Dermis blood vessel endothelial cell (primary cell): Measurements from ENCODE around the gene NUDT17. TPM values are rescaled to one million over a fixed set of nuclear protein-coding genes. Genes with fewer than 3 reads are reported as not detected.

Experiments
- DNase-seq: peaks from one replicate; pipeline ENCODE4 v3.0.0; 2010
- total RNA-seq: library from RNA; depleted of rRNA; stranded (reverse); fragments of >200 nt; gene quantifications from 2 replicates; pipeline ENCODE4 v1.2.3, GENCODE V29; 2014

The NUDT17 gene
- total RNA-seq, 1 donor from 2014 or later: 2.4 TPM

DNA sequence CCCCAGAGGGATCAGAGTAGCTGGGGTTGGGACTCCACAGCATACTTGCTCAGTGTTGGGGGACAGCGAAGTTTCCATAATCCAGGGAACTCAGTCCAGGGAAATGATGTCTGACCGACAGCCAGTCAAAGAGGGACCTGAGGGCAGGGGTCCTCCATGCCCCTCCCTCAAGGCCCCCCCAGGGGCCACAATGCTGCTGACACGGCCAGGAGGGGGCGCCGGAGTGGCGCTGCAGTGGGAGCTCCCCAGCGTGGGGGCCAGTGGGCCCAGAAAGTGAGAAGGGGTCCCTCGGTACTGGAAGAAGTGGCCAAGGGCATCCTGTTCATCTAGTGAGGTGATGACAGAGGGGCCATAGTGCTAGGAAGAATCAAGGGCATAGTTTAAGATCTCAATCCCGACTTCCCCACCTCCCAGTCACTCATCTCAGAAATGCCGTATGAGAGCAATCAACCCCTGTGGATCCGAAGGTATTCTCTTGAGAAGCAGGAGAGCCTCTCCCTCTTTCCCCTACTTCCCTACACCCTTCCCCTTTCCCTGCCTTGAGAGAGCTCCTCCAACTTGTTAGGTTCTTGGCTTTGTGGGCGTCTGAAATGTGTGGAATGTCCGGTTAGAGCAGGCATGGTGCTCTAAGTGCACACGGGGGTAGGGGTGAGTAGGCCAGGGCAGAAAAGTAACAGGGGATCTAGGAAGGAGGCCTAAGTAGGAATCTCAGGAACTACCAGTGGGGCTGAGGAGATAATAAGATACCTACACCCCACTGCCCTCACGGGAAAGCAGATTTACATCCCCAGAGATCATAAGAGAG, 4.1 kb downstream of the NUDT17 start:
- DNase-seq: peak; percentile 61

DNA sequence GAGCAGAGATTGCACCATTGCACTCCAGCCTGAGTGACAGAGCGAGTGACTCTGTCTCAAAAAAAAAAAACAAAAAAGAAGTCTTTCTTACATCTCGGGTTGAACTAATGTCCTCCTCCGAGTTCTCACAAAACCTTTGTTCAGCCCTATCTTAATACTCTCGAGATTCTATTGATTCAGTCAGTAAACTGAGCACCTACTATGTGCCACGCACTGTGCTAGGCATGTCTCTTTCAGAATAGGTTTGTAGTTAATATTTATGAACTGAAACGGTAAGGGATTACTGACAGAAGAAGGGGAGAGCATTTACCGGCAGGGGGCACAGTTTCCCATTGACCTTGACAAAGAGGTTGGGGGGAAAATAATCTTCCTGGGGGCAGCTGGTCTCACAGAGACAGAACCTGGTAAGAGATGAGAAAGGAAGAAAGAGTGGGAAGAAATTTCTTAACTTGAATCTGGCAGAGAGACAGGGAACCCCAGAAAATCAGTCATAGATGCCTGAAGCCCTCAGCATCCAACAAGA, 10.1 kb downstream of the NUDT17 start:
- DNase-seq: peak; percentile 32

DNA sequence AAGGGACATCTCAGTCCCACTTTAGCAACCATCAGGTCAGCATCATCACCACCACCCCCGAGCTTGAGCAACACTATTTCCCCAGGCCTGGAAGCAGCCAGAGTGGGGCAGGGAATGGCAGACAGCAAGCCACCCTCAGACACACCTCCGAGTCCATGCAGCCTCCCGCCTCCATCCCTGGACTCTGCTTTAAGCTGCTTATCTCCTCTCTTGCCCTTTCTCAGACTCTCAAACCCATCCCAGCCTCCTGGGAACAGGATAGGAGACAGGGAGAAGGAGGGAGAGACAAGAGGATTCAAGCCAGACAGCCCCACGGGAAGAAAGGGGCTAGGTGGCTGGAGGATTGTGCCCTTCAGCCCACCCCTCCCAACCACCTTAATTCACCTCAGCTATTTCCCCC, 11.7 kb downstream of the NUDT17 start:
- no peak for DNase-seq

DNA sequence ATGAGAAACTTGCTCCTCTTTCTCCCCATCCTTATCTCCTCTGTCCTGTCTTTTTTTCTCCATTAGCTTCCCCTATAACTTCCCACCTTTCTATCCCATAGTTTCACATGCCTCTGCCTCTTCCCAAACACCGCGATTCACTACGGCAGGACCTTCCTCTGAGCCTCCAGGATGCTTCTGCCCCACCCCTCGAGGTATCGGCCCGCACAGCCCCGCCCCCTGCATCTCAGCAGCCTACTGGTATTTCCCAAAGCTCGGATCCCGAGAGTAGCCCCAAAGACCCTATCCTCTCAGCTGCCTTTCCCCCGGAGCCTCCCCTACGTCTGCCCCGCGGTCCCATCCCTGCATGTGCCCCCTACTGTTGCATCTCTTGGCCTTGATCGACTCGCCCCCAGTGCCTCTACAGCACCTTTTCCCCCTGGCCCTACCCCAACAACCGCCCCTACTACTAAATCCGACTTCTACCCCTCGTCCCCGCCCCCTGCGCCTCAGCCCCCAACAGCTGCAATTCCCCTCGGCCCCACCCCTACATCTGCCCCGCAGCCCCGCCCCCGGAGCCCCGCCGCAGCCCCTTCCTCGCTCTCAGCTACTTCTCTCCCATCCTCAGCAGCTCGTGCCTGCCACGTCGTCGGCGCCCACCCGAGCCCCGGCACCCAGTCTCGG, 12.9 kb downstream of the NUDT17 start:
- peak; percentile 40 for DNase-seq

DNA sequence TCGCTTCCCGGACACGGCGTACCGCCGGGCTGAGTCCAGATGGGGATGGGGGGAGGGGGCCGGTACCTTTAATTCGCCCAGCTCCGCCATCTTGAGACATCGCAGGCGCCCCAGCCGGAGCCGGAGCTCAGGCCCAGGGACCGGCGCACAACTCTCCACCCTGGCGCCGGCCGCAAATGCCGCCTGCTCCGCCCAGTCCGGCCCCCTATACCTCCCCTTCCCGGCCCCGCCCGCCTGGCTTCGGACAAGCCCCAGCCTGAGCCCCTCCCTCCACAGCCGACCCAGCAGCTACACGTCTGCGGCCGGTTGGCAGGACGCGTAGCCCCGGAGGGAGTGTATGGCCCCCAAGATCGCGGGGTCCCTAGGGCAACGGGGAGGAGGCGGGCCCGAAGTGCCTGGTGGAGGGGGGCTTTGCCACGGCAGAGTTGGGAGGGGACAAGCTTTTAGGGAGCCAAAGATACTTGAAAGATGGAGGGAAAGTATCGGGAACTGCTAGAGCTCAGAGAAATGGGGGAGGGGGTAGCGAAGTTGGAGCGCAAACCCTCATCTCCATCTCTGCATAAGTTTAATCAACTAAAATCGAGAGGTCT, 13.6 kb downstream of the NUDT17 start, which contains the start of gene PIAS3:
PIAS3 (minus strand) TSS at position 181 of the 590 bp plus-strand sequence; CDS start at position 90, 91 bp downstream.
- peak; percentile 98 for DNase-seq

DNA sequence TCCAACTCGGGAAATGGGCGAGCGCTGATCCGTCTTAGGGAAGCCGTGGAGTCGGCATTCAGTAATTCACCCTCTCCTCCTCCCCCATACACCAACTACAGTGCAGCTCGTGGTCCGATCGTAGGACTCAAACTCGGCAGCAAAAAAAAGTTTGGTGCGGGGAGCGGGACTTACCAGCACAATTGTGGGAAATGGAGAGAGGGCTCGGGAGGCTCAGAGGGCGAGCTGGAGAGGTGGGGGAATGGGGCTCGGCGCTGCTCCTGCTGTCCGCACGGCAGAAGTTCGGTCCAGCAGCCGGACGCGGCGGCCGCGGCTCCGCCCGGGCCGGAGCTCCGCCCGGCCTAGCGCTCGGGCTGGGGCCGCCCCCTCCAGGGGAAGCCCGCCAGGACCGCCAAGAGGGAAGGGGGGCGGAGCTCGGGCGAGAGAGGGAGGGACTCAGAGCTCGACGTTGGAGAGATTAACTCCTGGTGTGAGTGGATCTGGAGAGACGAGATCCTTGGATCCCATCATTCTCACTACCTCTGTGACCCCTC, 14.1 kb downstream of the NUDT17 start:
- peak; percentile 91 for DNase-seq

DNA sequence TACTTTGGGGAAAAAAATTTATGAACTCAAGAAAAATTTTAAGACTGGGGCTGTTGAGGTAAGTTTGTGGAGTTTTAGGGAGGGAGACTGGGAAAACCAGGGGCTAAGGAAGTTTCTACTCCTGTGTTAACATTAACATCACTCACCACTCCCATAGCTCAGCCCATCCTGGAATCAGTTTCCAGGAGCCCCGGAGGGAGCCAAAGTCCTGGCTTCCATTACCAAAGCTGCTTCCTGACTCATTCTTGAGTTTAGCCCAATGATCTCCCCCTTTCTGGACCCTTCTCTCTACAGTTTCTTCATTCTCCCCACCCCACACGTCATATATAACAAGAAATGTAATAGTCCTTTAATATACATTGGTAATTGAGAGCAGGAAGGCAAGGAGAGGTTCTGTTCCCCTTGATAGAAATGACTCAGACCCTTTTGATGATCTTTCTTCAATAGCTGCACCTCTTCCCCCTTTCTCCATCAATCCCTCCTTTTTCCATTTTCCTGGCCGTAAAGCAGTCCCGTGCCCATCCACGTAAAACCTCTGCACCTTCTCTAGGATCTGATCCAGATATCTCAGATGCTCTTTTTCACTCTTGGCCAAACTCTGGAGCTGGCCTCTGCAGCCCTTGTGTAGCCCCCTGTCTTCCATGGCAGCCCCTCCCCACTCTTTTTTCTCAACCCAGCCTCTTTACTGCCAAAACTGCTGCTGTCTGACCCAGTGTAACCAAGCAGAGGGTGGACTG, 18.0 kb downstream of the NUDT17 start:
- DNase-seq: no peak

DNA sequence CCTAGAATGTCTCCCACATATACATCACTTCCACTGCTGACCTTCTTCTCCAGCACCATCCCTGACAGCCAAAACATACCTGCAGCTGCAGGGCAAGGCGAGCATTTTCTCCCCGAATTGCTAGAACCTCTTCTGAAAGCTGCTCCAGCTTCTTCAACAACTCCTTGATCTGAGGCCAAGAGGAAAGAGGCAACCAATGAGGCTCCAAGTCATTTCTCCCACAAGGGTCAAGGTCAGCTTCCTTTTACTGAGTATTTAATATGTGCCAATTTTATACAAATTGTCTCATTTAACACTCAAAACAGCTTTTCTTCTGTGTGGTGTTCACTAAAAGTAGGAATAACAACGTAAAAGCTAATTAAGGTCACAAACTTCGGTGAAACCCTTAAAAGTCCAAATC, 22.8 kb downstream of the NUDT17 start:
- DNase-seq: peak; percentile 26

DNA sequence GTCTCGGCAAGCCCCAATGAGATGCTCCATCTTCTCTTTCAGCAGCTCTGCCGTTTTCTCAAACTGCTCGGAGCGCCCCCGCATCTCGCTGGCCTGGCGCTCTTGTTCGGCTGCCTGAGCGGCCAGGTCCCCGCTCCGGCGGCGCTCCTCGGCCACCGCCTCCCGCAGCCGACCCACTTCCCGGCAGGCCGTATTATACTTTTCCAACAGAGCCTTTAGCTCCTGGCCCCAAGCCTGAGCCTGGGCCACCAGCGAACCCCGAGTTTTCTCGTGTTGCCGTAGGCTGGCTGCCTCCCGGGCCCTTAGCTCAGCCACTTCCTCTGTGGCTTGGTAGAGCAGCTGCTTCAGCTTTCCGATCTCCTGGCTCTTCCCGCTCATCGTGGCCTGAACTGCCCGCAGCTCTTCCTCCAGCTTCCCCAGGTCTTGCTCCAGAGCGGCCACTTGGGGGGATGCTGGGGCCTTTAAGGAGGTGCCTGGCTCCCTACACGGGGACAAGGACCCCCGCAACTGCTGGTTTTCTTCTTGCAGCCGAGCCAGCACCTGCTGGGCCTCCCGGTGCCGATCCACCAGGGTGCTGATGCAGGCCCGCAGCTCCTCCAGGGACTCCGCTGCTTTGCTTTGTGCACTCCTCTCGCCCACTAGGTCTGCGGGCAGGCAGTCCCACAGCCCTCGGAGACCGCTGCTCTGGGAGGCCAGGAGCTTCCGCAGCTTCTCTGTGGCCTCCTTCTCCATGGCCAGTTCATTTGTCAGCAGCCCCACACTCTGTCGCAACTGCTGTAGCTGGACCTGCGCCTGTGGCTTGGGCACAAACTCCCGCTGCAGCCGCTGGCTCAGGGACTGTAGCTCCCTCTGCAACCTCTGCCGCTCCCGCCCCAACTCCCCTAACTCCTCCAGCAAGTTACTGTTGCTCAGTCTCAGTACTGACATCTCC, 26.8 kb downstream of the NUDT17 start:
- DNase-seq: peak; percentile 47

DNA sequence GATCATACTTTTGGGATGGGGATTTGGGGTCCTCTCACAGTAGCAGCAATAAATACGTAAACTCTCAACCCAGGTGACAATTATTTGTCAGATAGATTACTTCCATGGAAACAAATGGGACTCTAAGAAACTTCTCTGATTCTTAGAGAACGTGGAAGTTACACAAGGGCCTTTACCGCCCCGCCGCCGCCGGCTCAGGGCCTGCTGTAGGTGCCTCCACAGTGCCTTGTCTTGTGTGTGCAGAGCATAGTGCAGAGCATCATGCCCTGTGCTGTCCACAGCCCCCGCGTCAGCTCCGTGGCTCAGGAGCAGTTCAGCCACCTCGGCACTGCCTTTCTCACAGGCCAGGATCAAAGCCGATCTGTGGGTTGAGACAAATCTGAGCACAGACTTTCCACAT, 29.2 kb downstream of the NUDT17 start:
- DNase-seq: no peak

DNA sequence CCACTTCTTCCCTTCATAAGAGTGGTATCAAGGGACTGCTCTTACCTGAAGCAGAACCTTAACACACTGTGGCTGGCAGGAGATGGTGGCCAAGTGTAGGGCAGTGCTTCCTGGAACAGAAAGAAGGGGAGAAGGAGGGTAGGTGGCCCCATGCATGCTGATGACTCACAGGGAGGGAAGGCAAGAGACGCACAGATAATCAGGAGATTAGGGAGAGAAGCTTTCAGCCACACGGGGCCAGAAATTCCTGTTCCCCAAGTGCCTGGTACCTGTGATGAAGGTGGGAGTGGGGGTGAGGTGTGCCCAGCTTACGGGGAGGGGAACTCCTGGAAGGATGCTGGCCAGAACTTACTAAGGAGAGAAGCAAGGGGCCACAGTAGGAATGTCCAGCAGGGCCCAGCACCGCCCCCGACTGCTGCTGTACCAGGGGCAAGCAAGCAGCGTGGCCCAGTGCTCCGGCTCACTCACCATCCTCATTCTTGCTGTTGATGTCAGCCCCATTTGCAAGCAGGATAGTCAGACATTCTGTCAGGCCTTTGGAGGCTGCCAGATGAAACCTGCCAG, 32.6 kb downstream of the NUDT17 start:
- DNase-seq: no peak

DNA sequence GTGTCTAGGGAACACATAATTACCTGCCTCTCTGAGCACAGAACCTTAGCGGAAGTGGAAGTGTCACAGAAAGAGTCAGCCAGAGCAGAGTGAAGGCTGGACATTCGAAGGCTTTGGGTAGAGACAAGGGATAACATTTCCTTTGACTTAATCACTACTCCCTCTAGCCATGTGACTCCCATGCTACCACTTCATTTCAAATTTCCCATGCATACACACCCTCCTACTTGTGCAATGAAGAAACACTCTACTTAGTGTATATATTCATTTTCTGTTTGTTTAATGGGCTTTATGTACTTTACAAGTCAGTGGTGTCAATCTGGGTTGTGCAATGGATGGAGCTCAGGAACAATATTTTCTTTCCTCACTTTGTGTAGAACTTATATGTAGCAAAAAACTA, 33.3 kb downstream of the NUDT17 start:
- no peak for DNase-seq

DNA sequence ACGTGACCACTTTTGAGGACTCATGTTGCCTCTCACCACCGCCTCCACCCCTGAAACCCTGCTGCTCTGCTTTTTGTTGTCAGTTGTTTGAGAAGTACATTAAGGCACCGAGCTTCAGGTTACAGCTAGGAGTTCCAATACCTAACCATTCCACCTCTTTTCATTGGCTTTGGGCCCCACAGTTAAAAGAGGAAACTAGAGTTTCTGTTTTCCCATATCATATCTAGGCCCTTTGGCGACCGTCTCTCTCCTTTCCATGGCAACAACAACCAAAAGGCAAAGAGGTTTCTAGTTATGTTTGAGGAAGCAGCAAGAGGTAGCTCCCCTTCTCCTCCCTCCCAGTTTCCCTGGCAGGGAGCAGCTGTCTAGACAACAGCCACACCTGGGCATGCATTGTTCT, 34.3 kb downstream of the NUDT17 start:
- DNase-seq: no peak

DNA sequence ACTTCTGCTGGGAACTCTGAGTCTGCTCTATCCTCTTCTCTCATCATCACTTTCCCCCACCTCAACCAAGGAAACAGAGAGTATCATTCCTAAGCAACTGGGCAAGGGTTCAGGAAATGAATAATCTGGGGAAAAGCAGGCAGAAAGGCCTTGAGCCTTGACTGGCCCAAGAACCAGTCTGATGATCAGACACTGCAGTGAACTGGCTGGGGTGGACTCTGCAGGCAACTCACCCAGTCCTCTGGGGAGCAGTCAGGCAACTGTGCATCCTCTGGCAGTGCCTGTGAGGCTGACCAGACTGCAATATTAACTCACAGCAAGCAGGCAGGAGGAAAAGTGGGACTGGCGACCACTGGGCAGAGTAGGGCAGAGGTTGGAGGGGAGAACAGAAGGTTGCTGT, 39.2 kb downstream of the NUDT17 start:
- DNase-seq: peak; percentile 69

DNA sequence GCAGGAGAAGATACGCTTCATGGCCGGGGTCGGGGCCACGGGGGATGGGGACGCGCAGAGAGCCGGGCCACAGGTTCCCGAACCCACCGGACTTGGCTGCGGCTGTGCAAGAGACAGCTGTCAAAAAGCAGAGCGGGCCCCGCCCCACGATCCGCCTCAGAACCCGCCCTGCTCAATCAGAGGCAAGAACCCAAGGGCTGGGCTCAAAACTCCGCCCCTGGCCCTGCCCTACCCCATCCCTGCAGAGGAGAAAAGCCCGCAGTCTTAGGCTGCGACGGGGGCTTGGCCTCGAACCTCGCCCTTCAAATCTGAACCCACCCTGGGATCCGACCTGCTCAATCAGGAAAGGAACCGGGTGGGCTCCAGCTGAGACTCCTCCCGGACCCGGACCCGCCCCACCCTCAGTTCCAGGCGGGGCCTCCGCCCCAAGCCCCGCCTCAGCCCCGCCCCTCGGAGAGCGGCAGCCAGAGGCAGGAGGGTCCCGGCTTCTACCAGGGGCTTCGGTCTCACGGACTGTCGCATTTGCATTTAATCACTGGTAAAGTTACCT, 40.4 kb downstream of the NUDT17 start, which contains the start of gene ANKRD35:
ANKRD35 (minus strand) TSS at position 129 of the 550 bp plus-strand sequence; CDS start at position 21, 108 bp downstream.
- peak; percentile 75 for DNase-seq

DNA sequence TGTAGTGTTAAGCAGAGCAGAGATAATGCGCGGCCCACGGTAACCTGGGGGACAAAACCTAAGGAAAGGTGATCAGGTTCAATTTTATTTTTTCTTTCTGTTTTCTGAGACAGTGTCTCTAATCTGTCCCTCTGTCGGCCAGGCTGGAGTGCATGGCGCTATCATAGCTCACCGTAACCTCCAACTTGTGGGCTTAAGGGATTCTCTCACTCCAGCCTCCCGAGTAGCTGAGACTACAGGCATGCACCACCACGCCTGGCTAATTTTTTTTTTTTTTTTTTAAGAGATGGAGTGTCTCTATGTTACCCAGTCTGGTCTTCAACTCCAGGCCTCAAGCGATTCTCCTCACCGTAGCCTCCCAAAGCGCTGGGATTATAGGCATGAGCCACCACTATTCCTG, 41.0 kb downstream of the NUDT17 start:
- DNase-seq: peak; percentile 21

DNA sequence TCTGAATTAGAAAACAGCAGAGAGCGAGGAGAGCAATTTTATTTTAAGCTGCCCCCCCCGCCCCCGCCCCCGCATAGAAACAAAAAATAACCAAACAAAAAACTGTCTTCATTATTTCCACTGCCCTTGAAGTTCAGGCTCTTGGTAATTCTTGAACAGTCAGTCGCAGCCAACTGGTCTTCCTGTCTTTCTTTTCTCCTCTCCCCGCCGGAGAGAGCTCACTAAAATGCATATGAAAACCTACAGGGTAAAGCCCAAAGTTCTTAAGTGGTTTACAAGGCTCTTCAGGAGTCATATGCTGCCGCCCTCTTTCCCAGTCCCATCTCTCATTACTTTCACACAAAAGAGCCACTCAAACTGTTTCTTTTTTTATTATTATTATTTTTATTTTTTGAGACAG, 41.4 kb downstream of the NUDT17 start:
- peak; percentile 54 for DNase-seq

DNA sequence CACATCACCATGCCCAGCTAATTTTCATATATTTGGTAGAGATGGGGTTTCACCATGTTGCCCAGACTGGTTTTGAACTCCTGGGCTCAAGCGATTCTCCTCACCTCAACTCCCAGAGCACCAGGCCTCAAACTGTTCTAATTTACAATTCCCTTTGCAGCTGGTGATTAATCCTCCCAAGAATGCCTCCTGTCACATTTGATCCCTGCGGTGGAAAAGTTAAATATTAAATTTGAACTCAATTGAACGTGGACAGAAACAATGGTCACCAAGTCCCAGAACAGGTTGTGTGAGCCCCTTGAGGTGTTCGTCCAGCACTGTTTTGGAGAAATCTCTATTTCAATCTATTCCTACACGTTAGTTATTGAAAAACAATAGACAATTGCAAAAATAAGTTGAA, 42.2 kb downstream of the NUDT17 start:
- DNase-seq: no peak

DNA sequence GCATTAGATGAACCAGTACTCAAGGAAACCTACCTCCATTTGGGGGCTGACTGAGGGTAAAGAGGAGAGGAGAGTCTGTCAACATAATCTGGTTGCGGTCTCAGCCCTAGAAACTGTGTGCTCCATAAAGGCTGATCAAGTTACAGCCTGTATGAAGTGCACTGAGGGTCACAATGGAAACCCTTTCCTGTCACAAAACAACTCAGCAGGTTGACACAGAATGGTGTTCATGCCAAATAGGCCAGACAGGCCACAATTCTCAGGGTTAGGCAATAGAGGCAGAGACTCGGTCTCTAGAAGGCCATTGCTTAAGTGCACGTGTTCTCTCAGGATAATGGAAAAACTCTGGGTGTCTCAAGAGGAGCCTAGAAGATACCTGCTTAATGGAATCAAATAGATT, 44.3 kb downstream of the NUDT17 start:
- DNase-seq: no peak

DNA sequence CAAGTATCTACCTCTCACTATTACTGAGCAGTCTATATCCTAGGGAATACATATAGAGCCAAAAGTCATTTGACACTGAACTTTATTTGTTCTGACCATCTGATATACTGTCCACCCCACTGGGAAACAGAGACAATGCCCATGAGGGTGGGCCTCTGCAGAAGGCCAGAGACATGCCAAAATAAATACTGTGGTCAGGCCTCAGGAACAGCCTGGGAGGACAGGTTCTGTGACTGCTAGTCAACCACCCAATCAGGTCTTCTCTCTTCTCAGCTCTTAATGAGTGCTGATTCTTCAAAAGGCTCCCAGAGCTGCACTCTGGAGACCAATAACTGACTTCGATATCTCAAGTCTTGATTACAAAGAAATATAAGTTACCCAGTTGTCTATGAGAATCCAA, 45.7 kb downstream of the NUDT17 start:
- DNase-seq: peak; percentile 68
